HG03439 (cell line): ENCODE measurements around the gene RAPGEF6.
"Not testable (repeated sequence)": the region's sequence is repeated elsewhere in the genome, so short reads cannot be mapped to it uniquely, and the experiment has no call there.

Experiments
- ATAC-seq: cut with Tn5 transposase; IDR thresholded peaks from one replicate; pipeline ENCODE4 v1.9.1; 2021; ENCODE audit warnings: mild to moderate bottlenecking, moderate library complexity; ENCODE audit not compliant: unreplicated experiment

Gene RAPGEF6

GRCh38 chr5:131610198-131611063 is 24.6 kb downstream of the RAPGEF6 start:
- no peak for ATAC-seq

GRCh38 chr5:131609774-131610173 is 25.3 kb downstream of the RAPGEF6 start:
- no peak for ATAC-seq

- ATAC-seq = no peak
Measured at GRCh38 chr5:131608597-131608996, 26.4 kb downstream of the RAPGEF6 start.

- no peak for ATAC-seq
Measured at GRCh38 chr5:131607903-131608540, 27.0 kb downstream of the RAPGEF6 start.

GRCh38 chr5:131607418-131607817 is 27.6 kb downstream of the RAPGEF6 start:
- no peak for ATAC-seq

GRCh38 chr5:131605086-131605485 is 29.9 kb downstream of the RAPGEF6 start:
- no peak for ATAC-seq

- no peak for ATAC-seq
Measured at GRCh38 chr5:131595088-131596033, 39.7 kb downstream of the RAPGEF6 start.

GRCh38 chr5:131593921-131594320 is 41.1 kb downstream of the RAPGEF6 start:
- no peak for ATAC-seq

GRCh38 chr5:131593436-131593835 is 41.6 kb downstream of the RAPGEF6 start:
- ATAC-seq = not testable (repeated sequence)

- no peak for ATAC-seq
Measured at GRCh38 chr5:131589510-131590348, 45.3 kb downstream of the RAPGEF6 start.

- no peak for ATAC-seq
Measured at GRCh38 chr5:131587541-131587940, 47.5 kb downstream of the RAPGEF6 start.

- ATAC-seq = no peak
Measured at GRCh38 chr5:131581702-131582101, 53.3 kb downstream of the RAPGEF6 start.

GRCh38 chr5:131579917-131580671 is 54.9 kb downstream of the RAPGEF6 start:
- ATAC-seq = no peak

GRCh38 chr5:131575660-131576227 is 59.3 kb downstream of the RAPGEF6 start:
- no peak for ATAC-seq

GRCh38 chr5:131571669-131572168 is 63.3 kb downstream of the RAPGEF6 start:
- ATAC-seq = no peak

GRCh38 chr5:131570757-131571156 is 64.3 kb downstream of the RAPGEF6 start:
- ATAC-seq = no peak

GRCh38 chr5:131564229-131564652 is 70.8 kb downstream of the RAPGEF6 start:
- ATAC-seq = no peak

- no peak for ATAC-seq
Measured at GRCh38 chr5:131563434-131564228, 71.4 kb downstream of the RAPGEF6 start.
